Measurements from ENCODE around the gene PCDHA3.

GRCh38 chr5:140840978-140841962 lies 40.4 kb downstream of the PCDHA3 start, which contains the start of gene PCDHA8:
- TF ChIP-seq CTCF (conservative IDR thresholded peaks at IDR 0.05): peak; percentile 43
- TF ChIP-seq EZH2 (IDR thresholded peaks at IDR 0.05; ENCODE audit: low read depth): no peak
